Epithelial cell of alveolus of lung (primary cell): ENCODE results near the gene KIF11. TPM values are rescaled to one million over a fixed set of nuclear protein-coding genes. Genes with fewer than 3 reads are reported as not detected.

Source experiments
- total RNA-seq: library from RNA; depleted of rRNA; stranded (reverse); fragments of >200 nt; gene quantifications from 2 replicates; pipeline ENCODE4 v1.2.1, GENCODE V29; 2015

The KIF11 gene
- total RNA-seq: 13.1 and 23.1 TPM in 2 replicates

DNA sequence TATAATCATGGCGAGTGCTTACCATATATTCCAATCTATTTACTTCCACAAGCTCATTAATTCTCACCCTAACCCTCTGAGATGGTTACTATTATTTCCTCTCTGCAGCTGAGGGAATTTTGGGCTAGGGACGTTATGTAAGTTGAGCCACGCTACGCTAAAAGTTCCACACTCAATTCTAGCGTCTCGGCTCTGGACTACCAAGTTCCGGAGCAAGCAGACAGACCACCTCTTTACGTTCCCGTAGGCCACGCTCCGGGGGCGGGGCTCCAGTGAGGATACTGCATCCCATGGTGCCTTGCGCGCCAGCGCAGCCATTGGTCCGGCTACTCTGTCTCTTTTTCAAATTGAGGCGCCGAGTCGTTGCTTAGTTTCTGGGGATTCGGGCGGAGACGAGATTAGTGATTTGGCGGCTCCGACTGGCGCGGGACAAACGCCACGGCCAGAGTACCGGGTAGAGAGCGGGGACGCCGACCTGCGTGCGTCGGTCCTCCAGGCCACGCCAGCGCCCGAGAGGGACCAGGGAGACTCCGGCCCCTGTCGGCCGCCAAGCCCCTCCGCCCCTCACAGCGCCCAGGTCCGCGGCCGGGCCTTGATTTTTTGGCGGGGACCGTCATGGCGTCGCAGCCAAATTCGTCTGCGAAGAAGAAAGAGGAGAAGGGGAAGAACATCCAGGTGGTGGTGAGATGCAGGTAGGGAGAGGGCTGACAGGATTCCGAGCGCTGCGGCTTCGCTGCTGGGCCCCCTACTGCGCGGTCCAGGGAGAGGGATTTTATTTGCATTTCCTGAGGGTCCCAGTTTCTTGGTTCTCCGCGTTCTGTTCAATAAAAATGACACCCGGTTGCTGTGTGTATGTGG lies at the start of gene KIF11:
Gene KIF11 (plus strand): TSS at position 370 of the 858 bp plus-strand sequence. CDS start 246 bp downstream, at position 616.

DNA sequence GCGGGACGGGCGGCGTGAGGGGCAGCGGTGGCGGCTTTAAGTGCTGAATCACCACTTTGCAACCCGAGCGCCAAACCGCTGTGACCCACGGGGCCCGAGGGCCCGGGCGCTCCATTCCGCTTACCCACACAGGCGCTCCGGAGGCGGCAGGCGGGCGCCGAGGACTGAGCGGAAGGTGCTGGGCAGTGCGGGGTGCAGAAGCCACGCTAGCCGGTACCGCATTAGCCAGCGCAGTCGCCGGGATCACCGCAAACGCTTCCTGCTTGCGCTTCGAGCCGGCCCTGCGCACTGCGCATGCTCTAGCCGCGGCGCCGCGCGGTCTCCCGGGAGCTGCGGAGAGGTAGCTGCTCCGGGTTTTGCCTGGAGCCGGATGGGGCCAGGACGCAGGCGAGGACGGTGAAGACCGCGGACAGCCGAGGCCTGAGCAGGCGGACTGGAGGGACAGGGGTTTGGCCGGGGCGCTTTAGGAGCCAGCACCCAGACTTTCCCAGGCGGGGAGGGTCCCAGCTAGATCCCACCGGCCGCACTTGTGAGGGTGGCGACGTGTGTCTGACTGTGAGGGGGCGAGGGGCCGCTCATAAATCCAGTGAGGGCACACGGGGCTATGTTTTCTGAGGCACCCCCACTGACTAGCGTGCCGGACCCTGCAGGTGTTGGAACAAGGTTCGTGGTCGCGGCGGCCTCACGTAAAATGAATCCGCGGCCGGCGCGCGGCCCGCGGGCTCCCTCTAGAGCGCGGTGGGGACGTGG lies 19.0 kb upstream of the KIF11 start, which contains the start of gene IDE:
Gene IDE (minus strand): TSS at position 296 of the 750 bp plus-strand sequence. CDS start 74 bp downstream, at position 222.

DNA sequence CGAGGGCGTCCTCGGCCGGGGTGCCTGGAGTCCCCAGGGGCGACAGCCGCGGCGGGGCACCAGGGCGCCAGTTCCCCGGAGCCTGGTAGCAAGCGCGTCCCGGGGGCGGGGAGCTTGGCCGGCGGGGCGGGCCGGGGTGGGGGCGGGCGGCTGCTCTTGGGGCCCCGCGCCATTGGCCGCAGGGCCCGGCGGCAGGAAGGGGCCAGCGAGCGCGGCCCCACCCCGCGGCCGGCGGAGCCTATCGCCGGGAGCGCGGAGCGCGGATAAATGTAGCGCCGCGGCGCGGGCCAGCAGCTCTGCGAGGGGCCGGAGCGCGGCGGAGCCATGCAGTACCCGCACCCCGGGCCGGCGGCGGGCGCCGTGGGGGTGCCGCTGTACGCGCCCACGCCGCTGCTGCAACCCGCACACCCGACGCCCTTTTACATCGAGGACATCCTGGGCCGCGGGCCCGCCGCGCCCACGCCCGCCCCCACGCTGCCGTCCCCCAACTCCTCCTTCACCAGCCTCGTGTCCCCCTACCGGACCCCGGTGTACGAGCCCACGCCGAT lies 96.8 kb downstream of the KIF11 start, which contains the start of gene HHEX:
Gene HHEX (plus strand): TSS at position 293 of the 548 bp plus-strand sequence. CDS start 32 bp downstream, at position 325.

Other genes starting within 250 kb of the KIF11 start
- 16.2 and 23.3 TPM in 2 replicates for gene IDE, start 19.0 kb upstream of the KIF11 start, total RNA-seq
- 11.0 and 19.4 TPM in 2 replicates for gene HHEX, start 96.8 kb downstream of the KIF11 start, total RNA-seq